Suprapubic skin (tissue), 4 donors: ENCODE data around the gene CATSPERD.

Experiments
- POLR2A ChIP-seq, 2 donors: fragments of 450-650 bp; IDR thresholded peaks; one replicate each; pipeline ENCODE4 v1.6.1; 2017; ENCODE audit warnings: antibody characterized with exemption in 2 of 2, mild to moderate bottlenecking in 2 of 2, moderate library complexity in 2 of 2
- POLR2AphosphoS5 ChIP-seq, 3 donors: sonication (generic); formaldehyde crosslinking; IDR thresholded peaks; one replicate each; pipeline ENCODE4 v1.6.1; 2017; ENCODE audit warnings: antibody characterized with exemption in 3 of 3
- TF ChIP-seq, protein P1 (sequence below), 2 donors: fragments of 200-600 bp in 1 of 2; fragments of 450-650 bp in 1 of 2; sonication (generic) in 1 of 2; IDR thresholded peaks; one replicate each; pipeline ENCODE4 v1.5.1; 2016 to 2019; ENCODE audit warnings: antibody characterized with exemption in 2 of 2, mild to moderate bottlenecking in 1 of 2, moderate library complexity in 1 of 2

DNA sequence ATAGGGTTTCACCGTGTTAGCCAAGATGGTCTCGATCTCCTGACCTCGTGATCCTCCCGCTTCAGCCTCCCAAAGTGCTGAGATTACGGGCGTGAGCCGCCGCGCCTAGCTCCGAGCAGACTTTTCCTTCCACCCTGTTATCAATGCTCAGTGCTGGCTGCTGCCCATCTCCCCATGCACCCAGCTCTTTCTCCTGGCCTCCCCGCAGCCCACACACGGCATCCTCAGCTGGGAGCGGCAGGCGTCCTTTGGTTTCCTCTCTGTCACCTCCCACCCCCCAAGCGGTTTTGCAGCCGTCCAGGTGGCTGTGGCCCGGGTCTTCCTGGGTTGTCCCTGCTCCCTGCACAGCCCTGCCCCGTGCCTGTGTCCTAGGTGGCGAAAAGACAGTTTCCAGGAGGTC lies 52.0 kb downstream of the CATSPERD start:
- TF ChIP-seq POLR2A (IDR thresholded peaks at IDR 0.05) (no peak), POLR2AphosphoS5 (IDR thresholded peaks at IDR 0.05) (no peak)
- TF ChIP-seq, protein P1, sequence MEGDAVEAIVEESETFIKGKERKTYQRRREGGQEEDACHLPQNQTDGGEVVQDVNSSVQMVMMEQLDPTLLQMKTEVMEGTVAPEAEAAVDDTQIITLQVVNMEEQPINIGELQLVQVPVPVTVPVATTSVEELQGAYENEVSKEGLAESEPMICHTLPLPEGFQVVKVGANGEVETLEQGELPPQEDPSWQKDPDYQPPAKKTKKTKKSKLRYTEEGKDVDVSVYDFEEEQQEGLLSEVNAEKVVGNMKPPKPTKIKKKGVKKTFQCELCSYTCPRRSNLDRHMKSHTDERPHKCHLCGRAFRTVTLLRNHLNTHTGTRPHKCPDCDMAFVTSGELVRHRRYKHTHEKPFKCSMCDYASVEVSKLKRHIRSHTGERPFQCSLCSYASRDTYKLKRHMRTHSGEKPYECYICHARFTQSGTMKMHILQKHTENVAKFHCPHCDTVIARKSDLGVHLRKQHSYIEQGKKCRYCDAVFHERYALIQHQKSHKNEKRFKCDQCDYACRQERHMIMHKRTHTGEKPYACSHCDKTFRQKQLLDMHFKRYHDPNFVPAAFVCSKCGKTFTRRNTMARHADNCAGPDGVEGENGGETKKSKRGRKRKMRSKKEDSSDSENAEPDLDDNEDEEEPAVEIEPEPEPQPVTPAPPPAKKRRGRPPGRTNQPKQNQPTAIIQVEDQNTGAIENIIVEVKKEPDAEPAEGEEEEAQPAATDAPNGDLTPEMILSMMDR (IDR thresholded peaks at IDR 0.05) = no peak
